Peyer's patch (tissue), 4 donors: Measurements from ENCODE around the gene SIK2.

ENCODE experiments used
- POLR2A ChIP-seq, 2 donors: fragments of 450-650 bp; IDR thresholded peaks; one replicate each; pipeline ENCODE4 v1.5.1; 2017; ENCODE audit warnings: antibody characterized with exemption in 2 of 2, mild to moderate bottlenecking in 2 of 2, moderate library complexity in 2 of 2
- TF ChIP-seq, protein P1 (sequence below), 6 experiments: fragments of 450-650 bp in 4 of 6; fragments of 200-600 bp in 2 of 6; sonication (generic) in 1 of 6; IDR thresholded peaks; one replicate each; pipeline ENCODE4 v1.5.1; 2017 to 2019; ENCODE audit warnings: antibody characterized with exemption in 6 of 6, mild to moderate bottlenecking in 3 of 6, moderate library complexity in 1 of 6

DNA sequence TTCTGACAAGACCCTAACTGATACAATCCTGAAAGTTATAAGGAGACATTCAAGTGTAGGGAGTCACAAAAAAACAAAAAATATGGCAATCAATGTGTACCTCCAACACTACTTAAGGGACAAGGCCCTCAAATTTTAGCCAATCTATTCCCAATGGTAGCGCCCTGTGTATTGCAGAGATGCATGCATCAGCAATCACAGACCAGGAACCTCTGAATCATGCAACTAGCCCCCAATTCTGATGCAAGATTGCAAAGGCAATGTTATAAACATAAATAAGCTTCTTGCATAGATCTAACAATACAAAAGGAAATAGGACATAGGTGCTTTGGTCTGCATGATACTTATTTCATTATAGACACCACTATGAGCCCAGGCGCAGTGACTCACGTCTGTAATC lies 29.7 kb upstream of the SIK2 start:
- TF ChIP-seq, protein P1, sequence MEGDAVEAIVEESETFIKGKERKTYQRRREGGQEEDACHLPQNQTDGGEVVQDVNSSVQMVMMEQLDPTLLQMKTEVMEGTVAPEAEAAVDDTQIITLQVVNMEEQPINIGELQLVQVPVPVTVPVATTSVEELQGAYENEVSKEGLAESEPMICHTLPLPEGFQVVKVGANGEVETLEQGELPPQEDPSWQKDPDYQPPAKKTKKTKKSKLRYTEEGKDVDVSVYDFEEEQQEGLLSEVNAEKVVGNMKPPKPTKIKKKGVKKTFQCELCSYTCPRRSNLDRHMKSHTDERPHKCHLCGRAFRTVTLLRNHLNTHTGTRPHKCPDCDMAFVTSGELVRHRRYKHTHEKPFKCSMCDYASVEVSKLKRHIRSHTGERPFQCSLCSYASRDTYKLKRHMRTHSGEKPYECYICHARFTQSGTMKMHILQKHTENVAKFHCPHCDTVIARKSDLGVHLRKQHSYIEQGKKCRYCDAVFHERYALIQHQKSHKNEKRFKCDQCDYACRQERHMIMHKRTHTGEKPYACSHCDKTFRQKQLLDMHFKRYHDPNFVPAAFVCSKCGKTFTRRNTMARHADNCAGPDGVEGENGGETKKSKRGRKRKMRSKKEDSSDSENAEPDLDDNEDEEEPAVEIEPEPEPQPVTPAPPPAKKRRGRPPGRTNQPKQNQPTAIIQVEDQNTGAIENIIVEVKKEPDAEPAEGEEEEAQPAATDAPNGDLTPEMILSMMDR (IDR thresholded peaks at IDR 0.05), result no peak
- no peak for TF ChIP-seq POLR2A (IDR thresholded peaks at IDR 0.05)
